T-helper 2 cell treated with Interferon-gamma antibody and Interleukin-4, amounts not matched to agents 5 μg/mL and 100 μg/mL, for 36 hours (primary cell): ENCODE results near the gene CEPT1.
"Not testable (repeated sequence)": the region's sequence is repeated elsewhere in the genome, so short reads cannot be mapped to it uniquely, and the experiment has no call there.

Experiments
- DNase-seq: peaks from one replicate; pipeline ENCODE4 v3.0.0; 2021; ENCODE audit warnings: low spot score
- H3K27ac Mint-ChIP-seq: one replicate; pipeline ENCODE4 v1.8.0; 2021; ENCODE audit warnings: mild to moderate bottlenecking, mixed read lengths
- H3K27me3 Mint-ChIP-seq: one replicate; pipeline ENCODE4 v1.8.0; 2021; ENCODE audit warnings: low read depth, mixed read lengths
- H3K36me3 Mint-ChIP-seq: one replicate; pipeline ENCODE4 v1.8.0; 2021; ENCODE audit warnings: low read depth, mixed read lengths
- H3K4me1 Mint-ChIP-seq: one replicate; pipeline ENCODE4 v1.8.0; 2021; ENCODE audit warnings: low read depth, mixed read lengths
- H3K4me3 Mint-ChIP-seq: one replicate; pipeline ENCODE4 v1.8.0; 2022; ENCODE audit warnings: mild to moderate bottlenecking, moderate library complexity, mixed read lengths
- H3K9me3 Mint-ChIP-seq: one replicate; pipeline ENCODE4 v1.8.0; 2021; ENCODE audit warnings: mixed read lengths

Gene CEPT1

GRCh38 chr1:111139956-111140679 is at the start of gene CEPT1, which contains the start of gene DRAM2:
CEPT1 (plus strand) TSS chr1:111140223; CDS start chr1:111147715, 7,492 bp downstream.
DRAM2 (minus strand) TSS chr1:111140093; CDS start chr1:111131554, 8,539 bp downstream.
- peaks cover 32% of the 10 kb centered on the region for H3K4me1 Mint-ChIP-seq
- no peaks in the 10 kb centered on the region for H3K27me3 Mint-ChIP-seq
- peak within 1 kb of the TSS; percentile 95 for H3K4me3 Mint-ChIP-seq

GRCh38 chr1:111095421-111095820 is 44.6 kb upstream of the CEPT1 start:
- peaks cover 10% of the 10 kb centered on the region for H3K27me3 Mint-ChIP-seq
- H3K9me3 Mint-ChIP-seq, result peaks cover 15% of the 10 kb centered on the region
- not testable (repeated sequence) for H3K36me3 Mint-ChIP-seq, H3K4me3 Mint-ChIP-seq, DNase-seq, H3K4me1 Mint-ChIP-seq, H3K27ac Mint-ChIP-seq

More at GRCh38 chr1:111139956-111140679, at the start of gene CEPT1, which contains the start of gene DRAM2:
- peaks cover 22% of the 10 kb centered on the region for H3K36me3 Mint-ChIP-seq
- DNase-seq, result peak; percentile 93
- peak within 1 kb of the TSS; percentile 97 for H3K27ac Mint-ChIP-seq
- H3K9me3 Mint-ChIP-seq, result no peaks in the 10 kb centered on the region

- no peak for DNase-seq
- Mint-ChIP-seq H3K27me3 (peaks cover 13% of the 10 kb centered on the region), H3K36me3 (no peaks in the 10 kb centered on the region), H3K9me3 (peaks cover 30% of the 10 kb centered on the region), H3K4me1 (no peaks in the 10 kb centered on the region), H3K4me3 (no peak overlapping the region), H3K27ac (no peak overlapping the region)
Measured at GRCh38 chr1:111097356-111098099, 42.5 kb upstream of the CEPT1 start.

GRCh38 chr1:111099289-111099688 is 40.7 kb upstream of the CEPT1 start:
- Mint-ChIP-seq H3K27ac (no peak overlapping the region), H3K27me3 (peaks cover 6% of the 10 kb centered on the region), H3K4me1 (no peaks in the 10 kb centered on the region), H3K36me3 (no peaks in the 10 kb centered on the region), H3K9me3 (peaks cover 39% of the 10 kb centered on the region), H3K4me3 (no peak overlapping the region)
- no peak for DNase-seq

GRCh38 chr1:111101854-111102642 is 38.0 kb upstream of the CEPT1 start:
- Mint-ChIP-seq H3K27me3 (peaks cover 8% of the 10 kb centered on the region), H3K9me3 (peaks cover 39% of the 10 kb centered on the region), H3K27ac (no peak overlapping the region), H3K36me3 (no peaks in the 10 kb centered on the region), H3K4me1 (no peaks in the 10 kb centered on the region), H3K4me3 (no peak overlapping the region)
- DNase-seq, result no peak

GRCh38 chr1:111104981-111105380 is 35.0 kb upstream of the CEPT1 start:
- DNase-seq, result no peak
- no peak overlapping the region for H3K27ac Mint-ChIP-seq
- no peaks in the 10 kb centered on the region for H3K36me3 Mint-ChIP-seq
- H3K4me3 Mint-ChIP-seq, result no peak overlapping the region
- H3K9me3 Mint-ChIP-seq, result peaks cover 35% of the 10 kb centered on the region
- H3K27me3 Mint-ChIP-seq, result peaks cover 8% of the 10 kb centered on the region
- H3K4me1 Mint-ChIP-seq, result no peaks in the 10 kb centered on the region

GRCh38 chr1:111110197-111110899 is 29.7 kb upstream of the CEPT1 start:
- H3K27ac Mint-ChIP-seq, result no peak overlapping the region
- peaks cover 6% of the 10 kb centered on the region for H3K9me3 Mint-ChIP-seq
- H3K36me3 Mint-ChIP-seq, result peaks cover 13% of the 10 kb centered on the region
- no peak for DNase-seq
- no peaks in the 10 kb centered on the region for H3K4me1 Mint-ChIP-seq
- no peak overlapping the region for H3K4me3 Mint-ChIP-seq
- peaks cover 2% of the 10 kb centered on the region for H3K27me3 Mint-ChIP-seq

- H3K4me1 Mint-ChIP-seq, result no peaks in the 10 kb centered on the region
- peaks cover 43% of the 10 kb centered on the region for H3K36me3 Mint-ChIP-seq
- DNase-seq, result no peak
- no peaks in the 10 kb centered on the region for H3K9me3 Mint-ChIP-seq
- H3K27ac Mint-ChIP-seq, result no peak overlapping the region
- H3K4me3 Mint-ChIP-seq, result no peak overlapping the region
- H3K27me3 Mint-ChIP-seq, result no peaks in the 10 kb centered on the region
Measured at GRCh38 chr1:111116496-111116895, 23.5 kb upstream of the CEPT1 start.

- Mint-ChIP-seq H3K36me3 (peaks cover 57% of the 10 kb centered on the region), H3K27ac (no peak overlapping the region), H3K4me3 (no peak overlapping the region)
Measured at GRCh38 chr1:111126354-111126753, 13.7 kb upstream of the CEPT1 start.

GRCh38 chr1:111127923-111128643 is 11.9 kb upstream of the CEPT1 start:
- Mint-ChIP-seq H3K27ac (peak overlapping the region; percentile 67), H3K27me3 (no peaks in the 10 kb centered on the region), H3K4me1 (peaks cover 21% of the 10 kb centered on the region), H3K36me3 (peaks cover 51% of the 10 kb centered on the region), H3K9me3 (no peaks in the 10 kb centered on the region), H3K4me3 (peak overlapping the region; percentile 21)
- no peak for DNase-seq

More at GRCh38 chr1:111126354-111126753, 13.7 kb upstream of the CEPT1 start:
- no peaks in the 10 kb centered on the region for H3K9me3 Mint-ChIP-seq
- peaks cover 17% of the 10 kb centered on the region for H3K4me1 Mint-ChIP-seq
- H3K27me3 Mint-ChIP-seq, result no peaks in the 10 kb centered on the region
- no peak for DNase-seq

GRCh38 chr1:111129376-111129775 is 10.6 kb upstream of the CEPT1 start:
- Mint-ChIP-seq H3K4me1 (peaks cover 24% of the 10 kb centered on the region), H3K4me3 (no peak overlapping the region), H3K27me3 (no peaks in the 10 kb centered on the region), H3K36me3 (peaks cover 42% of the 10 kb centered on the region), H3K9me3 (no peaks in the 10 kb centered on the region), H3K27ac (peak overlapping the region; percentile 12)
- DNase-seq, result no peak

- Mint-ChIP-seq H3K27ac (no peak overlapping the region), H3K4me1 (peaks cover 24% of the 10 kb centered on the region), H3K4me3 (no peak overlapping the region), H3K9me3 (no peaks in the 10 kb centered on the region), H3K36me3 (peaks cover 49% of the 10 kb centered on the region), H3K27me3 (no peaks in the 10 kb centered on the region)
- no peak for DNase-seq
Measured at GRCh38 chr1:111131693-111132092, 8.3 kb upstream of the CEPT1 start.

GRCh38 chr1:111133866-111134265 is 6.2 kb upstream of the CEPT1 start:
- Mint-ChIP-seq H3K9me3 (no peaks in the 10 kb centered on the region), H3K4me1 (peaks cover 25% of the 10 kb centered on the region), H3K27ac (no peak overlapping the region), H3K27me3 (no peaks in the 10 kb centered on the region), H3K4me3 (no peak overlapping the region), H3K36me3 (peaks cover 43% of the 10 kb centered on the region)
- DNase-seq, result no peak
